ENCODE data around the gene N4BP2L2.

Gene N4BP2L2

GRCh38 chr13:32528358-32528757, 10.2 kb downstream of the N4BP2L2 start:
- no peak for DNase-seq

- DNase-seq = no peak
Observed at GRCh38 chr13:32527151-32527550, 11.4 kb downstream of the N4BP2L2 start.

GRCh38 chr13:32525766-32526165, 12.8 kb downstream of the N4BP2L2 start:
- DNase-seq = no peak

GRCh38 chr13:32515246-32515645, 23.3 kb downstream of the N4BP2L2 start:
- no peak for DNase-seq

GRCh38 chr13:32511482-32511881, 27.1 kb downstream of the N4BP2L2 start:
- no peak for DNase-seq

- no peak for DNase-seq
Observed at GRCh38 chr13:32504876-32505275, 33.7 kb downstream of the N4BP2L2 start.

- no peak for DNase-seq
Observed at GRCh38 chr13:32504263-32504662, 34.3 kb downstream of the N4BP2L2 start.

- DNase-seq = no peak
Observed at GRCh38 chr13:32503727-32504126, 34.9 kb downstream of the N4BP2L2 start.

- no peak for DNase-seq
Observed at GRCh38 chr13:32501064-32501463, 37.5 kb downstream of the N4BP2L2 start.

- DNase-seq = no peak
Observed at GRCh38 chr13:32499538-32500210, 38.9 kb downstream of the N4BP2L2 start.

- no peak for DNase-seq
Observed at GRCh38 chr13:32497589-32497988, 41.0 kb downstream of the N4BP2L2 start.

GRCh38 chr13:32496599-32497160, 41.9 kb downstream of the N4BP2L2 start:
- DNase-seq = no peak

GRCh38 chr13:32495841-32496240, 42.8 kb downstream of the N4BP2L2 start:
- no peak for DNase-seq

- no peak for DNase-seq
Observed at GRCh38 chr13:32495429-32495828, 43.2 kb downstream of the N4BP2L2 start.

GRCh38 chr13:32491028-32491427, 47.6 kb downstream of the N4BP2L2 start:
- no peak for DNase-seq

GRCh38 chr13:32476892-32477291, 61.7 kb downstream of the N4BP2L2 start:
- DNase-seq = no peak

- no peak for DNase-seq
Observed at GRCh38 chr13:32476021-32476731, 62.4 kb downstream of the N4BP2L2 start.

- no peak for DNase-seq
Observed at GRCh38 chr13:32474999-32475792, 63.4 kb downstream of the N4BP2L2 start.

- DNase-seq = no peak
Observed at GRCh38 chr13:32473650-32474049, 64.9 kb downstream of the N4BP2L2 start.

GRCh38 chr13:32472194-32472621, 66.4 kb downstream of the N4BP2L2 start:
- no peak for DNase-seq

GRCh38 chr13:32471187-32471922, 67.2 kb downstream of the N4BP2L2 start:
- DNase-seq = no peak

- DNase-seq = no peak
Observed at GRCh38 chr13:32468502-32469142, 70.0 kb downstream of the N4BP2L2 start.

Measured in activated gamma-delta T cell treated with Interleukin-2 at 50 U/mL for 16 hours (primary cell).